Iris pigment epithelial cell (primary cell): ENCODE data around the gene CACFD1.

Source experiments
- DNase-seq: peaks from one replicate; pipeline ENCODE4 v3.0.0-alpha.2; 2011; ENCODE audit warnings: low read depth

The CACFD1 gene

GRCh38 chr9:133483611-133484010 lies 23.8 kb downstream of the CACFD1 start:
- DNase-seq: no peak

DNA sequence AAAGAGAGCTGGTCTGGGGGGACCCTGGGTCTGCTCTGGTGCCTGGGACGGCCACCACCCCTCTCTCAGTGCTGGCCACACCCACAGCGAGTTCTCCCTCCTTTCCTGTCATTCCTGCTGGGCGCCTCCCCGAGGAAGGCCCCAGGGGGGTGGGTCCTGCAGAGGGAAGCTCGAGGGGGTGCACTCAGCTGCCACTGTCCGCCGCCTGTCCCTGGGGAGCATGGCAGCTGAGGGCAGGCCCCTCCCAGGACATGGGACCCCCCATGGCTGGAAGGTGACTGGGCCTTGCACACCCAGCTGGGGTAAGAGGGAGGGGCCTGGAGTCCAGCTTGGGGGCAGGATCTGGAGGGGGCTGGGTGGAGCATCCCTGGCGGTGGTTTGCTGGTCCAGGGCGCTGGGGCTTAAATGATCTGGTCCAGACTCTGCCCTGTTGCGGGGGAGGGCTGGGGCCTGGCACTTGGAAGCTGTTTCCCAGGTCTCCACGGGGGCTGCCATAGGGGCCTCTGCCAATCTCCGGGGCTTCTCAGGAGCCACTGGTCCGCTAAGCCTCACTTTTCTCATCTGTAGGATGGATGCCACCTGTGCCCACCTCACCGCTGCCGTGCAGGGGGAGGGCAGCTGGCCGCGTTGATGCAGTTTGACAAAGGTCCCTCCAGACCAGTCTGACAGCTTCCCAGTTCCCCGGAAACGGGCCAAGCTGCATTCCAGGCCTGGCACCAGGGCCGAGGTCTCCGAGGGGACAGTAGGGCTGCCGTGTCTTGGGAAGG lies 25.1 kb downstream of the CACFD1 start:
- DNase-seq: no peak

- no peak for DNase-seq
Observed at GRCh38 chr9:133485531-133486260, 25.9 kb downstream of the CACFD1 start.

GRCh38 chr9:133487331-133487725 lies 27.6 kb downstream of the CACFD1 start:
- DNase-seq: no peak

DNA sequence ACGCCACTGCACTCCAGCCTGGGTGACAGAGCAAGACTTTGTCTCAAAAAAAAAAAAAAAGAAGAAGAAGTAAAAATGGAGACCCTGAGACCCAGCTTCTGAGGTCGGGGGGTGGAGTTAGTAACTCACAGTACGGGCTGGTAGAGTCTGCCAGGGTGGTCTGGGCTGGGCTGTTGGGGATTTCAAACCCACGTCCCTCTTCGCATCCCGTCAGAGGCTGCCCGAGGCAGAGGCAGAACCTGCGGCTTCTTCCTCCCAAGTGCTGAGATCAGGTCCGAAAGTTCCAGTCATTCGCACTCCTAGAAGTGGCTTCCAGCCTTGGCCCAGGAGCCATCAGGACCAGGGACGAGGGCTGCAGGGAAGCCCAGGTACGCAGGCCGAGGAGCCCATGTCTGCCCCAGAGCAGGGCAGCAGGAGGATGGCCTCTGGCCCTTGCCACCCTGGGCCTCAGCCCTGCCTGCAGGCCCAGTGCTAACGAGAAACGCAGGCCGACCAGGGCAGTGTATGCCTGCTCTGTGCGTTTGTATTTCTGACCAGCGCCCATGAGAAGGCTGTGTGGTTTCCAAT lies 29.0 kb downstream of the CACFD1 start:
- no peak for DNase-seq

- DNase-seq: no peak
Observed at GRCh38 chr9:133489253-133490190, 29.7 kb downstream of the CACFD1 start.

GRCh38 chr9:133490201-133490681 lies 30.5 kb downstream of the CACFD1 start:
- no peak for DNase-seq

GRCh38 chr9:133490865-133491655 lies 31.3 kb downstream of the CACFD1 start:
- DNase-seq: no peak

- no peak for DNase-seq
Observed at GRCh38 chr9:133491656-133491925, 31.8 kb downstream of the CACFD1 start.

DNA sequence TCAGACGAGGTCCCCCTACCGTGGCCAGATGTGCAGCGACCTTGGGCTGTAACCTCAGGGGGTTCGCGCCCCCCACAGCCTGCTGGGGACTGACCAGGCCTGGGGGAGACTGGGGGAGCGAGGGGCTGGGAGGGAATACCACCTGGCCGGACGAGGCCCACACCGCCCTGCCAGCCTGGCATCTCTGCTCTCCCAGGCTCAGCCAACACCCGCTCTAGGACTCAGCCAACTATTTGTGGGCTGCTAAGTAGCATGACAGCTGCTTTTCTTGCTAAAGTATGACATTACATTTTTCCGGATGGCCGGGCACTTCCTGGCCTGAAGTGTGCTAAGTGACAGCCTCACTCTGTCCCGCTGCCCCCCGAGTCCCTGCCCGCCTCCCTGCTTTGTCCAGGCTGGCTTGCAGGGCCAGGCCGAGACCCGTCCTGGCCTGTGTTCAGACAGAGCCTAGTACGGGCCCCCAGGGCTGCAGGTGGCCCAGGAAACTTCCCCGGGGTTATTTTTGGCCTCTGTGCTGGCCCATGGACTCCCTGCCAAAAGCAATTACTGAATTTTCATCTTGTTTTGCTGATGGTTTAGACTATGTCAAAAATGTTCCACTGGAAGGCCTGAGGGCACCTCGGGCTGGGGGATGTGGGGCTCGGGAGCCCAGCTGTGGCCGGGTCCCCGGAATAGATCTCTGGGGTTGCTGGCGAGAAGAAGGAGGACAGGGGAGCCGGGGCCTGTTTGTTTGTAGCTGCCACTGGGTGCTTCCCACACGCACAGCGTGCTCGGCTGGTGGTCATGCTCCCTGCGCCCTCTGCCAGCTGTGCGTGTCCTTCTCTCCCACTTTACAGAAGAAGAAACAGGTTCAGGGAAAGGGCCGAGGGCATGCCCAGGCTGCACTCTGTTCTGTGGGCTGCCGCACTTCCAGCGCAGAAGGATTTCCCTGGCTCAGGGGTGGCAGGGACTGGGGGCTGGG lies 32.6 kb downstream of the CACFD1 start:
- DNase-seq: no peak

GRCh38 chr9:133493428-133493827 lies 33.6 kb downstream of the CACFD1 start:
- no peak for DNase-seq

- DNase-seq: no peak
Observed at GRCh38 chr9:133493845-133494540, 34.2 kb downstream of the CACFD1 start.

DNA sequence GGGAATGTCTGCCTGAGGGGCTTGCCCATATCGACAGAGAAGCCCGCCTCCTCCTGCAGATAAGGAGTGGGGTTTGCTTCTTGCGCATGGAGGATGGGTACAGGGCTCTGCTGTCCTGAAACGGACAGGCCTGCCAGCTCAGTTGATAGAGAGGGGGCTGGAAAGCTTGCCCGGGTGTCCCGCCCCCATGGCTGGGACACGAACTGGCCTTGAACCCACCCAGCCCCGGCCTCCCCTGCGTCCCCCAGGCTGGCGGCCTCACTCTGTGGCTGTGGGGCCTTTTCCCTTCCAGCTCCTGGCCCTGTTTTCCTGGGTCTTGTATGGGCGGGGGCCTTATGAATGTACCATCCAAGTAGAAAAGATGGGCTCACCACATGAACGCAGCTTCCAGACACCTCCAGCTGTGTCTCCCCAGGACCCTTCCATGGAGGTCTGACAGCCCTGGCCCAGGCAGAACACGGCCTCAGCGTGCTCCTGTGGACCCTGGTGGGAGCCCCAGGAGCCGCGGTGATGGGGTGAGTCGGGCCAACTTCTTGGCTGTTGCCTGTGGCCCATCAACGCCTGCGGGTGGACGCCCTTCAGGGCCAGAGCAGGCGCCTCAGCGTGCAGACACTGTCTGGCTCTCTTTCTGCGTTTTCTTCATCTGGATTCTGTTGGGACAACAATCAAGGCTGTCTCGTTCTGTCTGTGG lies 35.0 kb downstream of the CACFD1 start:
- DNase-seq: no peak

DNA sequence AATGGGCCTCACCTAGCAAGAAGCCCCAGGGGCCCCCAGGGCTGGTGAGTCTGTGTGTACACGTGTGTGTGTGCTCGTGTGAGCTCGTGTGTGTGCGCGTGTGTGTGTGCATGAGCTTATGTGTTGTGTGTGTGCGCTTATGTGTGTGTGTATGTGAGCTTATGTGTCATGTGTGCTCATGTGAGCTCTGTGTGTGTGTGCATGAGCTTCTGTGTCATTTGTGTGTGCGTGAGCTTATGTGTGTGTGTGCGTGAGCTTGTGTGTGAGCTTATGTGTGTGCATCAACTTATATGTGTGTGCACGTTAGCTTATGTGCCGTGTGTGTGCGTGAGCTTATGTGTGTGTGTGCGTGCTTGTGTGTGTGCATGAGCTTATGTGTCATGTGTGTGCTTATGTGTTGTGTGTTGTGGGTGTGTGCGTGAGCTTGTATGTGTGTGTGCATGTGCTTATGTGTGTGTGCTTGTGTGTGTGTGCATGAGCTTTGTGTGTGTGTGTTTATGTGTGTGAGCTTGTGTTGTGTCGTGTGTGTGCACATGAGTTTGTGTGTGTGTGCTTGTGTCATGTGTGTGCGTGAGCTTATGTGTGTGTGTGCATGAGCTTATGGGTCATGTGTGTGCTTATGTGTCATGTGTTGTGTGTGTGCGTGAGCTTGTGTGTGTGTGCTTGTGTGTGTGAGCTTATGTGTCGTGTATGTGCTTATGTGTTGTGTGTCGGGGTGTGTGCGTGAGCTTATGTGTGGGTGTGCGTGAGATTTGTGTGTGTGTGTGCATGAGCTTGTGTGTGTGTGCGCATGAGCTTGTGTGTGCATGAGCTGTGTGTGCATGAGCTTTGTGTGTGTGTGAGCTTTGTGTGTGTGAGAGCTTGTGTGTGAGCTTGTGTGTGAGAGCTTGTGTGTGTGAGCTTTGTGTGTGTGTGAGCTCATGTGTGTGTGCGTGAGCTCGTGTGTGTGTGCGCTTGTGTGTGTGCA lies 35.8 kb downstream of the CACFD1 start:
- no peak for DNase-seq

DNA sequence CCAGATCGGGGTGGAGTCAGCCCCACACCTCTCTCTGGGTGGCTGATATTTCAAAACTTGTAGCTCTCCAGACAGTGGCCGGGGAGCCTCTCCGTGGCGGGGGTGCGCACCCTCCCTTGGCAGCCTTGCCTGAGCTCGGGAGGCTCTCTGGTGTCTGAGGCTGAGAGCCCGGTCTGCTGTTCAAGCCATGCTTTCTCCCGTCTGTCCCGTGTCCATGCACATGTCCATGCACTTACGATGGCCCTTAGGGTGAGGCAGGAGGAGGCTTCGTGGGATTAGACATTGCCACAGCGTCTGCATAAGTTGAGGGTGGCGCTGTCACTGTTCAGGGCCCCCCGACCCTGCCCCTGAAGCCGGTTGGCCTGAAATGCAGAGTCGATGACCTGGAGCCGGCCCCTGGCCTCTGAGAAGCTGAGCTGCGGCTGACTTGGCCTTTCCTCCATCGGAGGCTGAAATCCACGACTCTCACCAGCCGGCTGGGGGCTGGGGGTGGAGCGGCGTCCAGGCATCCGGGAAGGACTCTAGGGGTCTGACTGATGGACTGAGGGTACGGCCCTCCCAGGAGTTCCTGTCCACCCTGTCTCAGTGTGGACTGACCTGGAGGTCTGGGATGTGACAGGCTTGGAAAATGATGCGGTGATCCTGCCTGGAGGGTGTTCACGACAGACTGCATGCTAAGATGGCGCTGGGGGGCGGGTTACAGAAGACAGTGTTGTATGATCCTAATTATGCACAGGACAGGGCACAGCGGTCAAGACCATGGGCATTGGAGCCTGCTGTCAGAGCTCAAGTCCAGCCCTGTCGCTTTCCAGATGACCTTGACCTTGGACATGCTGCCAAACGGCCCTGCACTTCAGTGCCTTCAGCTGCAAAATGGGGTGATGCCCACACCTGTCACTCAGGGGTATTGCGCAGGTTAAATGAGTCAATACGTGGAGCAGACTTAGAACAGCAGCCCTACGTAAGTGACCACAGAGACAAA lies 37.4 kb downstream of the CACFD1 start:
- no peak for DNase-seq

- no peak for DNase-seq
Observed at GRCh38 chr9:133499132-133499891, 39.5 kb downstream of the CACFD1 start.
